GM23338 (cell line): ENCODE results near the gene SORCS2.

Source experiments
- EZH2 ChIP-seq: fragments of 200-600 bp; sonication (generic); IDR thresholded peaks from one replicate; pipeline ENCODE4 v1.8.0; 2017; ENCODE audit warnings: antibody characterized with exemption, mild to moderate bottlenecking, low read depth; ENCODE audit not compliant: unreplicated experiment
- EZH2phosphoT487 ChIP-seq: fragments of 200-600 bp; sonication (generic); IDR thresholded peaks from one replicate; pipeline ENCODE4 v1.8.1; 2018; ENCODE audit warnings: antibody characterized with exemption; ENCODE audit not compliant: unreplicated experiment
- JUNB ChIP-seq: IDR thresholded peaks from one replicate; pipeline ENCODE4 v1.6.1; 2016; ENCODE audit warnings: antibody characterized with exemption; ENCODE audit not compliant: unreplicated experiment
- POLR2AphosphoS5 ChIP-seq: IDR thresholded peaks from 2 replicates; pipeline ENCODE4 v1.6.1; 2016; ENCODE audit warnings: antibody characterized with exemption, low read depth
- ZNF331 ChIP-seq: fragments of 250-450 bp; sonication (Bioruptor Pico); IDR thresholded peaks from 2 replicates; pipeline ENCODE4 v1.5.0; 2020; ENCODE audit warnings: low read depth, mild to moderate bottlenecking, moderate library complexity
- TF ChIP-seq, protein P1 (sequence below), 2 experiments: fragments of 200-600 bp in 1 of 2; sonication (generic) in 1 of 2; conservative IDR thresholded peaks; 2 replicates each; pipeline versions ENCODE4 v1.5.1 to v1.6.1; 2016 to 2017; ENCODE audit warnings: antibody characterized with exemption in 2 of 2, low read depth in 2 of 2, mild to moderate bottlenecking in 2 of 2, moderate library complexity in 1 of 2
- TF ChIP-seq, protein P2 (sequence below): IDR thresholded peaks from one replicate; pipeline ENCODE4 v1.6.1; 2018; ENCODE audit warnings: antibody characterized with exemption; ENCODE audit not compliant: unreplicated experiment

DNA sequence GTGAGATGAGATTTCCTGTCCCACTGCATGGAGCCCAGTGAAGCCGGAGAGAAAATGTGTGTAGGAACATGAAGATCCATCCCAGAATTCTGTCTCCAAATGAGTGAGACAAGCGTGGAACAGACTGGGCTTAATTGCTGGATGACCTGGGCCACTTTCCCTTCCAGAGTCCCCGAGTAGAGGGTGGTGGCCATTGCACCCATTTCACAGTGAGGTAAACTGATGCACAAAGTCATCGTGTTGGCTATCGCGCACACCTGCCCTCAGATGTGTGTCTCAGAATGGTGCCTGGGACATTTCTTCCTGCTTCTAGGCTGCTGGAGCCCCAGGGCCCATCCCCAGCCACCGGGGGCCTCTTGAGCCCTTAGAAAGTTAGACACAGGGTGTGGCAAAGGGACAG lies 285.4 kb downstream of the SORCS2 start:
- no peak for TF ChIP-seq JUNB
- TF ChIP-seq EZH2: no peak
- no peak for TF ChIP-seq EZH2phosphoT487
- TF ChIP-seq, protein P1, sequence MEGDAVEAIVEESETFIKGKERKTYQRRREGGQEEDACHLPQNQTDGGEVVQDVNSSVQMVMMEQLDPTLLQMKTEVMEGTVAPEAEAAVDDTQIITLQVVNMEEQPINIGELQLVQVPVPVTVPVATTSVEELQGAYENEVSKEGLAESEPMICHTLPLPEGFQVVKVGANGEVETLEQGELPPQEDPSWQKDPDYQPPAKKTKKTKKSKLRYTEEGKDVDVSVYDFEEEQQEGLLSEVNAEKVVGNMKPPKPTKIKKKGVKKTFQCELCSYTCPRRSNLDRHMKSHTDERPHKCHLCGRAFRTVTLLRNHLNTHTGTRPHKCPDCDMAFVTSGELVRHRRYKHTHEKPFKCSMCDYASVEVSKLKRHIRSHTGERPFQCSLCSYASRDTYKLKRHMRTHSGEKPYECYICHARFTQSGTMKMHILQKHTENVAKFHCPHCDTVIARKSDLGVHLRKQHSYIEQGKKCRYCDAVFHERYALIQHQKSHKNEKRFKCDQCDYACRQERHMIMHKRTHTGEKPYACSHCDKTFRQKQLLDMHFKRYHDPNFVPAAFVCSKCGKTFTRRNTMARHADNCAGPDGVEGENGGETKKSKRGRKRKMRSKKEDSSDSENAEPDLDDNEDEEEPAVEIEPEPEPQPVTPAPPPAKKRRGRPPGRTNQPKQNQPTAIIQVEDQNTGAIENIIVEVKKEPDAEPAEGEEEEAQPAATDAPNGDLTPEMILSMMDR (conservative IDR thresholded peaks at IDR 0.05; ENCODE audit: low read depth in 2 of 2): no peak
- TF ChIP-seq ZNF331 (CRISPR knock-in tag): no peak
- no peak for TF ChIP-seq POLR2AphosphoS5
- TF ChIP-seq, protein P2, sequence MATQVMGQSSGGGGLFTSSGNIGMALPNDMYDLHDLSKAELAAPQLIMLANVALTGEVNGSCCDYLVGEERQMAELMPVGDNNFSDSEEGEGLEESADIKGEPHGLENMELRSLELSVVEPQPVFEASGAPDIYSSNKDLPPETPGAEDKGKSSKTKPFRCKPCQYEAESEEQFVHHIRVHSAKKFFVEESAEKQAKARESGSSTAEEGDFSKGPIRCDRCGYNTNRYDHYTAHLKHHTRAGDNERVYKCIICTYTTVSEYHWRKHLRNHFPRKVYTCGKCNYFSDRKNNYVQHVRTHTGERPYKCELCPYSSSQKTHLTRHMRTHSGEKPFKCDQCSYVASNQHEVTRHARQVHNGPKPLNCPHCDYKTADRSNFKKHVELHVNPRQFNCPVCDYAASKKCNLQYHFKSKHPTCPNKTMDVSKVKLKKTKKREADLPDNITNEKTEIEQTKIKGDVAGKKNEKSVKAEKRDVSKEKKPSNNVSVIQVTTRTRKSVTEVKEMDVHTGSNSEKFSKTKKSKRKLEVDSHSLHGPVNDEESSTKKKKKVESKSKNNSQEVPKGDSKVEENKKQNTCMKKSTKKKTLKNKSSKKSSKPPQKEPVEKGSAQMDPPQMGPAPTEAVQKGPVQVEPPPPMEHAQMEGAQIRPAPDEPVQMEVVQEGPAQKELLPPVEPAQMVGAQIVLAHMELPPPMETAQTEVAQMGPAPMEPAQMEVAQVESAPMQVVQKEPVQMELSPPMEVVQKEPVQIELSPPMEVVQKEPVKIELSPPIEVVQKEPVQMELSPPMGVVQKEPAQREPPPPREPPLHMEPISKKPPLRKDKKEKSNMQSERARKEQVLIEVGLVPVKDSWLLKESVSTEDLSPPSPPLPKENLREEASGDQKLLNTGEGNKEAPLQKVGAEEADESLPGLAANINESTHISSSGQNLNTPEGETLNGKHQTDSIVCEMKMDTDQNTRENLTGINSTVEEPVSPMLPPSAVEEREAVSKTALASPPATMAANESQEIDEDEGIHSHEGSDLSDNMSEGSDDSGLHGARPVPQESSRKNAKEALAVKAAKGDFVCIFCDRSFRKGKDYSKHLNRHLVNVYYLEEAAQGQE: no peak
